Medulla oblongata (tissue), 1 donor: ENCODE data around the gene MOB3B.

Experiments
- DNase-seq: peaks from one replicate; pipeline ENCODE4 v3.0.0-alpha.2; 2015; ENCODE audit errors: extremely low spot score

Gene MOB3B

GRCh38 chr9:27541740-27542139, 12.1 kb upstream of the MOB3B start:
- no peak for DNase-seq

- no peak for DNase-seq
These were observed 10.9 kb upstream of the MOB3B start for GRCh38 chr9:27540502-27540901.

GRCh38 chr9:27539479-27540441, 10.1 kb upstream of the MOB3B start:
- DNase-seq, result peak; percentile 55

- no peak for DNase-seq
These were observed 9.0 kb upstream of the MOB3B start for GRCh38 chr9:27538647-27539046.

- no peak for DNase-seq
These were observed 8.1 kb upstream of the MOB3B start for GRCh38 chr9:27537756-27538155.

- DNase-seq, result peak; percentile 24
These were observed 7.4 kb upstream of the MOB3B start for GRCh38 chr9:27537027-27537435.

GRCh38 chr9:27536168-27536567, 6.6 kb upstream of the MOB3B start:
- no peak for DNase-seq

GRCh38 chr9:27535701-27536118, 6.1 kb upstream of the MOB3B start:
- peak; percentile 91 for DNase-seq

- DNase-seq, result no peak
These were observed 5.1 kb upstream of the MOB3B start for GRCh38 chr9:27534658-27535209.

- peak; percentile 66 for DNase-seq
These were observed 4.5 kb upstream of the MOB3B start for GRCh38 chr9:27534131-27534530.

- no peak for DNase-seq
These were observed 3.7 kb upstream of the MOB3B start for GRCh38 chr9:27533311-27533710.

- no peak for DNase-seq
These were observed 2.4 kb upstream of the MOB3B start for GRCh38 chr9:27532046-27532445.

GRCh38 chr9:27530915-27531755, 1.5 kb upstream of the MOB3B start:
- no peak for DNase-seq

GRCh38 chr9:27528886-27529315, 713 bp downstream of the MOB3B start:
- peak; percentile 67 for DNase-seq

GRCh38 chr9:27528076-27528885, 1.3 kb downstream of the MOB3B start:
- DNase-seq, result peak; percentile 76

GRCh38 chr9:27527702-27528075, 1.9 kb downstream of the MOB3B start:
- DNase-seq, result no peak

GRCh38 chr9:27524236-27524635, 5.4 kb downstream of the MOB3B start, which contains the start of gene IFNK:
Gene IFNK (plus strand): TSS chr9:27524290. CDS start chr9:27524337, 47 bp downstream.
- DNase-seq, result no peak

GRCh38 chr9:27523141-27523540, 6.5 kb downstream of the MOB3B start:
- no peak for DNase-seq

- DNase-seq, result no peak
These were observed 8.6 kb downstream of the MOB3B start for GRCh38 chr9:27520986-27521385.

GRCh38 chr9:27519466-27520465, 9.8 kb downstream of the MOB3B start:
- DNase-seq, result no peak
